HEK293 (cell line): Measurements from ENCODE around the gene SSBP3.

Experiments
- CTCF ChIA-PET: fragments of 350-600 bp; formaldehyde crosslinking; extraction: SDS; loops from one replicate; lab custom pipeline; 2021; ENCODE audit warnings: antibody characterized with exemption; lab: Yijun Ruan, JAX
- POLR2A ChIA-PET: fragments of 300-600 bp; formaldehyde crosslinking; extraction: SDS; loops from one replicate; lab custom pipeline; 2020; ENCODE audit warnings: antibody characterized with exemption, inconsistent platforms; lab: Yijun Ruan, JAX
- H3K27ac ChIP-seq: fragments of 200-500 bp; sonication (Bioruptor generic); 2 replicates; pipeline ENCODE4 v1.5.1; 2014; ENCODE audit warnings: low read depth, low read length, control low read depth, inconsistent platforms; ENCODE audit errors: extremely low read depth
- H3K36me3 ChIP-seq, 2 experiments: fragments of 200-500 bp in 1 of 2; sonication (Bioruptor generic) in 1 of 2; 1 replicate in 1 of 2; 2 replicates in 1 of 2; pipeline ENCODE4 v1.5.1; 2014 to 2017; ENCODE audit warnings: inconsistent platforms in 2 of 2, low read length in 2 of 2; ENCODE audit not compliant: control insufficient read depth in 2 of 2, insufficient read depth in 1 of 2
- H3K4me1 ChIP-seq: fragments of 200-500 bp; sonication (Bioruptor generic); 2 replicates; pipeline ENCODE4 v1.5.1; 2014; ENCODE audit warnings: mild to moderate bottlenecking, low read length, inconsistent platforms; ENCODE audit not compliant: control insufficient read depth, insufficient read depth
- H3K4me3 ChIP-seq: 2 replicates; pipeline ENCODE4 v1.5.1; 2011; ENCODE audit warnings: low read depth, mild to moderate bottlenecking, control low read depth, low read length, moderate library complexity
- H3K9me3 ChIP-seq: fragments of 200-500 bp; sonication (Bioruptor generic); 2 replicates; pipeline ENCODE4 v1.5.1; 2014; ENCODE audit warnings: low read depth, low read length, inconsistent platforms; ENCODE audit not compliant: control insufficient read depth, insufficient read depth
- FEZF1 ChIP-seq: fragments of 450-650 bp; formaldehyde crosslinking; IDR thresholded peaks from 2 replicates; pipeline ENCODE4 v1.5.1; 2016; ENCODE audit warnings: missing biosample characterization, missing genetic modification characterization
- GFI1B ChIP-seq: fragments of 450-650 bp; formaldehyde crosslinking; IDR thresholded peaks from 2 replicates; pipeline ENCODE4 v1.5.1; 2016; ENCODE audit warnings: missing biosample characterization, missing genetic modification characterization
- HOXA7 ChIP-seq: sonication (generic); formaldehyde crosslinking; IDR thresholded peaks from 2 replicates; pipeline ENCODE4 v1.8.1; 2022; ENCODE audit warnings: missing genetic modification reagents, borderline replicate concordance
- HOXC10 ChIP-seq: sonication (generic); formaldehyde crosslinking; IDR thresholded peaks from 2 replicates; pipeline ENCODE4 v1.8.1; 2023; ENCODE audit warnings: mild to moderate bottlenecking, missing genetic modification reagents
- KLF7 ChIP-seq: fragments of 450-650 bp; formaldehyde crosslinking; IDR thresholded peaks from 2 replicates; pipeline ENCODE4 v1.5.1; 2016; ENCODE audit warnings: missing biosample characterization, missing genetic modification characterization, borderline replicate concordance
- KLF8 ChIP-seq: fragments of 450-650 bp; formaldehyde crosslinking; IDR thresholded peaks from 2 replicates; pipeline ENCODE4 v1.5.1; 2016; ENCODE audit warnings: missing biosample characterization, missing genetic modification characterization
- PATZ1 ChIP-seq: fragments of 450-650 bp; formaldehyde crosslinking; IDR thresholded peaks from 2 replicates; pipeline ENCODE4 v1.5.1; 2016; ENCODE audit warnings: missing biosample characterization, missing genetic modification characterization
- SALL2 ChIP-seq: fragments of 450-650 bp; formaldehyde crosslinking; IDR thresholded peaks from 2 replicates; pipeline ENCODE4 v1.5.0; 2017; ENCODE audit warnings: missing biosample characterization, mild to moderate bottlenecking, missing genetic modification characterization, borderline replicate concordance
- SCRT2 ChIP-seq: fragments of 450-650 bp; formaldehyde crosslinking; IDR thresholded peaks from 2 replicates; pipeline ENCODE4 v1.5.1; 2016; ENCODE audit warnings: missing biosample characterization, missing genetic modification characterization
- SETDB1 ChIP-seq: IDR thresholded peaks from one replicate; pipeline ENCODE4 v1.6.1; 2017; ENCODE audit warnings: mild to moderate bottlenecking, low read length, moderate library complexity, mixed read lengths; ENCODE audit not compliant: insufficient read length
- SP2 ChIP-seq: fragments of 450-650 bp; formaldehyde crosslinking; IDR thresholded peaks from 2 replicates; pipeline ENCODE4 v1.5.1; 2016; ENCODE audit warnings: missing biosample characterization, missing genetic modification characterization
- SP7 ChIP-seq: fragments of 450-650 bp; formaldehyde crosslinking; IDR thresholded peaks from 2 replicates; pipeline ENCODE4 v1.5.1; 2016; ENCODE audit warnings: missing biosample characterization, missing genetic modification characterization
- TRIM28 ChIP-seq: IDR thresholded peaks from 2 replicates; pipeline ENCODE4 v1.6.1; 2011; ENCODE audit warnings: low read length, control low read depth, borderline replicate concordance
- ZBTB44 ChIP-seq: fragments of 450-650 bp; IDR thresholded peaks from 2 replicates; pipeline ENCODE4 v1.5.1; 2018; ENCODE audit warnings: missing biosample characterization, mild to moderate bottlenecking, missing genetic modification characterization
- ZBTB6 ChIP-seq: fragments of 450-650 bp; formaldehyde crosslinking; IDR thresholded peaks from 2 replicates; pipeline ENCODE4 v1.5.1; 2017; ENCODE audit warnings: missing biosample characterization, missing genetic modification characterization
- ZFP3 ChIP-seq: fragments of 450-650 bp; formaldehyde crosslinking; IDR thresholded peaks from 2 replicates; pipeline ENCODE4 v1.5.1; 2016; ENCODE audit warnings: low read depth, missing biosample characterization, missing genetic modification characterization
- ZNF16 ChIP-seq: fragments of 450-650 bp; formaldehyde crosslinking; IDR thresholded peaks from 2 replicates; pipeline ENCODE4 v1.5.1; 2016; ENCODE audit warnings: low read depth, missing biosample characterization, missing genetic modification characterization
- ZNF174 ChIP-seq: fragments of 450-650 bp; formaldehyde crosslinking; IDR thresholded peaks from 2 replicates; pipeline ENCODE4 v1.5.0; 2017; ENCODE audit warnings: missing biosample characterization, mild to moderate bottlenecking, missing genetic modification characterization
- ZNF202 ChIP-seq: fragments of 450-650 bp; formaldehyde crosslinking; IDR thresholded peaks from 2 replicates; pipeline ENCODE4 v1.5.1; 2016; ENCODE audit warnings: missing biosample characterization, missing genetic modification characterization, borderline replicate concordance
- ZNF211 ChIP-seq: fragments of 450-650 bp; formaldehyde crosslinking; IDR thresholded peaks from 2 replicates; pipeline ENCODE4 v1.5.1; 2016; ENCODE audit warnings: low read depth, missing biosample characterization, missing genetic modification characterization
- ZNF366 ChIP-seq: fragments of 450-650 bp; formaldehyde crosslinking; conservative IDR thresholded peaks from 2 replicates; pipeline ENCODE4 v1.5.1; 2016; ENCODE audit warnings: missing biosample characterization, missing genetic modification characterization
- ZNF426 ChIP-seq: fragments of 450-650 bp; formaldehyde crosslinking; IDR thresholded peaks from 2 replicates; pipeline ENCODE4 v1.5.1; 2017; ENCODE audit warnings: missing biosample characterization, missing genetic modification characterization, mild to moderate bottlenecking, inconsistent platforms, moderate library complexity
- ZNF510 ChIP-seq: fragments of 450-650 bp; formaldehyde crosslinking; IDR thresholded peaks from 2 replicates; pipeline ENCODE4 v1.5.1; 2018; ENCODE audit warnings: mild to moderate bottlenecking, missing genetic modification characterization, missing biosample characterization; ENCODE audit not compliant: insufficient replicate concordance
- ZNF600 ChIP-seq: fragments of 450-650 bp; formaldehyde crosslinking; IDR thresholded peaks from 2 replicates; pipeline ENCODE4 v1.5.1; 2016; ENCODE audit warnings: missing biosample characterization, missing genetic modification characterization
- ZNF629 ChIP-seq: fragments of 450-650 bp; formaldehyde crosslinking; IDR thresholded peaks from 2 replicates; pipeline ENCODE4 v1.5.1; 2017; ENCODE audit warnings: missing biosample characterization, missing genetic modification characterization
- ZNF639 ChIP-seq: fragments of 450-650 bp; formaldehyde crosslinking; IDR thresholded peaks from 2 replicates; pipeline ENCODE4 v1.5.1; 2016; ENCODE audit warnings: missing biosample characterization, missing genetic modification characterization
- ZNF692 ChIP-seq: fragments of 450-650 bp; formaldehyde crosslinking; IDR thresholded peaks from 2 replicates; pipeline ENCODE4 v1.5.1; 2016; ENCODE audit warnings: missing biosample characterization, missing genetic modification characterization
- ZNF701 ChIP-seq: fragments of 450-650 bp; formaldehyde crosslinking; IDR thresholded peaks from 2 replicates; pipeline ENCODE4 v1.5.1; 2016; ENCODE audit warnings: missing biosample characterization, missing genetic modification characterization

The SSBP3 gene

GRCh38 chr1:54325703-54326461 lies 80.3 kb downstream of the SSBP3 start:
- POLR2A ChIA-PET, result interaction anchor here (0.8 kb wide), 1 partner anchor 10 kb away, joined by 3 read pairs; no protein-coding TSS in a partner anchor
- Histone ChIP-seq H3K36me3 (peaks cover 0 to 4% of the 10 kb centered on the region in 2 experiments; a peak in 1 of 3 replicates), H3K9me3 (no peaks in the 10 kb centered on the region), H3K27ac (no peak overlapping the region; the same call in 1 of the 2 replicates), H3K4me1 (peaks cover 19% of the 10 kb centered on the region), H3K4me3 (no peak overlapping the region)
- CTCF ChIA-PET, result interaction anchor here (0.7 to 0.9 kb wide), 2 partner anchors 13 to 14 kb away, joined by 3 to 4 read pairs; no protein-coding TSS in a partner anchor
- TF ChIP-seq ZNF211 (tag by site-specific recombination), result no peak
- no peak for TF ChIP-seq ZFP3 (tag by site-specific recombination)
- no peak for TF ChIP-seq ZNF202 (tag by site-specific recombination)
- no peak for TF ChIP-seq KLF7
- TF ChIP-seq ZBTB44, result 0 out of 2 replicates have a peak, but pooled peaks have one; percentile 24
- TF ChIP-seq ZNF629 (tag by site-specific recombination), result peak; percentile 82
- no peak for TF ChIP-seq ZNF426 (tag by site-specific recombination)
- no peak for TF ChIP-seq GFI1B (tag by site-specific recombination)
- TF ChIP-seq SP2, result peak; percentile 28; the same call in 1 of the 2 replicates
- TF ChIP-seq ZNF366 (tag by site-specific recombination), result peak; percentile 65
- TF ChIP-seq TRIM28, result peak; percentile 23; the same call in 1 of the 2 replicates
- no peak for TF ChIP-seq ZNF701 (tag by site-specific recombination)
- TF ChIP-seq FEZF1 (tag by site-specific recombination), result 0 out of 2 replicates have a peak, but pooled peaks have one; percentile 9
- peak; percentile 40; the same call in 1 of the 2 replicates for TF ChIP-seq ZBTB6
- no peak for TF ChIP-seq ZNF174
- peak; percentile 87 for TF ChIP-seq SP7
- TF ChIP-seq HOXC10 (CRISPR knock-in tag), result no peak
- no peak for TF ChIP-seq SALL2
- no peak for TF ChIP-seq SETDB1
- TF ChIP-seq SCRT2 (tag by site-specific recombination), result peak; percentile 62
- no peak for TF ChIP-seq KLF8 (tag by site-specific recombination)
- TF ChIP-seq ZNF639, result no peak
- TF ChIP-seq ZNF16, result no peak
- no peak for TF ChIP-seq ZNF510 (tag by site-specific recombination)
- TF ChIP-seq ZNF600 (tag by site-specific recombination), result 0 out of 2 replicates have a peak, but pooled peaks have one; percentile 50
- TF ChIP-seq PATZ1 (tag by site-specific recombination), result peak; percentile 80
- TF ChIP-seq HOXA7 (CRISPR knock-in tag), result no peak
- TF ChIP-seq ZNF692 (tag by site-specific recombination), result no peak
